GM21526 (cell line): ENCODE results near the gene BICC1.

Experiments
- ATAC-seq: cut with Tn5 transposase; IDR thresholded peaks from one replicate; pipeline ENCODE4 v1.9.1; 2021; ENCODE audit warnings: moderate library complexity; ENCODE audit not compliant: unreplicated experiment, low FRiP score

The BICC1 gene

GRCh38 chr10:58771863-58772262 lies 259.2 kb downstream of the BICC1 start:
- no peak for ATAC-seq

- no peak for ATAC-seq
These were observed 260.1 kb downstream of the BICC1 start for GRCh38 chr10:58772758-58773157.

GRCh38 chr10:58773341-58773740 lies 260.7 kb downstream of the BICC1 start:
- no peak for ATAC-seq

- ATAC-seq = no peak
These were observed 261.3 kb downstream of the BICC1 start for GRCh38 chr10:58773944-58774343.

- ATAC-seq = no peak
These were observed 263.4 kb downstream of the BICC1 start for GRCh38 chr10:58775960-58776567.

GRCh38 chr10:58776568-58777318 lies 264.1 kb downstream of the BICC1 start:
- no peak for ATAC-seq

- no peak for ATAC-seq
These were observed 266.3 kb downstream of the BICC1 start for GRCh38 chr10:58778966-58779365.

DNA sequence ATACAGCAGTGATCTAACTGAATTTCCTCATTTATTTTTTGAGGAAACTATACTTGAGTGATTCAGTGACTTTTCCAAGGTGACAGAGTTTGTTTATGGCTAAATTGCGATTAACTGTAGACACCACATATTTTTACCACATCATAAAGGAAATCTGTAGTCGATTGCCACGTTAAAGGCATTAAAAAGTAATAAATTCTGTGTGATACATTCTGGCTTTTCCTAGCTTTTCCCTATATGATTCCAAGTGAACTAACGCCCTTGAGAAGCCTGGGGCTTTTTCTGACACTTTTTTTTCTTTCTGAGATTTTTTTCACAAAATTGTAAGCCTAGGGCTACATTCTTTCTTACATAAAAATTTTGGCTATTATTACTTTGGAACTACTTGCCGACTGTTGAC lies 266.9 kb downstream of the BICC1 start:
- ATAC-seq = no peak

- ATAC-seq = no peak
These were observed 267.8 kb downstream of the BICC1 start for GRCh38 chr10:58780476-58780875.

DNA sequence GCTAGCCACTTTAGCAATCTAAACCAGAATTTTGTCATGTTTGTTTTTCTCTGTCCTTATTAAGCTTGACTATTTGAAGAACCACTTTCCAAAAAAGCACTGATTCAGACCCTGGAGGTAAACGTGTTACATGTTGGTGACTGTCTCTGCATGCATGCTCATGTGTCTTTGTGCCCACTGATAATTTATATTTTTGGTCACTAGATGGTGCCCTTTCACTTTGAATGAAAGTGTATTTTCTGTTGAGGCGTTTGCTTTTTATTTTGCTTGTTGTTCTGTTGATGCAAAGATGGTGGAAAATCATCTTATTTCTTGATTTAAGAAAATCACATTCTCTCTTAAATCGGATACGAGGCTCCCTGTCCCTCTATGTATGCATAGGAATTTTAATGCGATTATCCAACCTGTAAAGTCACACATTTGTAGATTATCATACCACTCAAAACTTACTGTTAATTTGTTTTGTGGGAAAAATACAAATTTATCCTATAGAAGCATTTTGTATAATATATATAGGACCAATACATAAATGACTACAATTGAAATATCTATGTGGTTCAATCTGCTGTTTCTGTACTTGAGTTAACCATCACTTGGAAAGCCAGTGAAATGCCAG lies 269.3 kb downstream of the BICC1 start:
- ATAC-seq = peak; percentile 82

- ATAC-seq = no peak
These were observed 270.5 kb downstream of the BICC1 start for GRCh38 chr10:58782876-58783851.

- ATAC-seq = no peak
These were observed 271.7 kb downstream of the BICC1 start for GRCh38 chr10:58784361-58784760.

- no peak for ATAC-seq
These were observed 272.7 kb downstream of the BICC1 start for GRCh38 chr10:58785354-58785753.

- no peak for ATAC-seq
These were observed 278.5 kb downstream of the BICC1 start for GRCh38 chr10:58791137-58791536.

- no peak for ATAC-seq
These were observed 282.9 kb downstream of the BICC1 start for GRCh38 chr10:58795560-58795959.

DNA sequence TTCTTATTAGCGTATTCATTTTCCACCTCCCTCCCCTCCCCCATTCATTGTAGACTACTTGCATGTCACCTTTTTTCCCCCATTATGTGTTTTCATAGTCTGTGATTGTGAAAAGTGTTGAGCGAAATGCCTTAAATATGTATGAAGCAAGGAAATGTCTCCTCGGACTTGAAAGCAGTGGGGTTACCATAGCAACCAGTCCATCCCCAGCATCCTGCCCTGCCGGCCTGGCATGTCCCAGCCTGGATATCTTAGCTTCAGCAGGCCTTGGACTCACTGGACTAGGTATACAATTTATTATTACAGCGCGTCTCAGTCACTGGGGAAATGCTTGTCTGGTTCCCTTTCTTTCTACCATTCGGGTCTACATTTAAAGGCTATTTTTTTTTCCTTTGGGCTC lies 283.6 kb downstream of the BICC1 start:
- ATAC-seq = no peak

- no peak for ATAC-seq
These were observed 284.2 kb downstream of the BICC1 start for GRCh38 chr10:58796824-58797223.

DNA sequence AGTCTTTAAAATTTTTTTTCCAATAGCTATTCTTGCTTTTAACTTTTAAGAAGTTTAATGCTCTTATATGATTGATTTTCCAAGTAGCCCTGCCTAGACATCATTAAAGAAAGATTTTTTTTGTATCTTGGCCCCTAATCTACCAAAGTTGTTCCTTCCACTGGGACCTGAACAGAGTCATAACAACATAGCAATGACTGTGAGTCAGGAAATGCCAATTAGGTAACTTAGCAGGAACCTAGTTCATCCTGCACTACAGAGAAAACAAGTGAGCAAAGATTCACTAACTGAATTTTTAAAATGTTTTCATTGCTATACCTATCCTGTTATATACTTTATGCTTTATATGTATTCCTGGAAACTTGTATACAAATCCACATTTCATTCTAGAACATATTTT lies 284.7 kb downstream of the BICC1 start:
- no peak for ATAC-seq

GRCh38 chr10:58802047-58802446 lies 289.4 kb downstream of the BICC1 start:
- no peak for ATAC-seq

- no peak for ATAC-seq
These were observed 293.7 kb downstream of the BICC1 start for GRCh38 chr10:58806323-58806722.
